Stimulated activated CD4-positive, alpha-beta T cell treated with anti-CD3 and anti-CD28 coated beads, Interleukin-1b, Interleukin-23, amount 100 ng/mL, for 48 hours (primary cell): ENCODE data around the gene GPR135.

ENCODE experiments used
- DNase-seq: peaks from one replicate; pipeline ENCODE4 v3.0.0-alpha.2; 2020

GPR135 gene

DNA sequence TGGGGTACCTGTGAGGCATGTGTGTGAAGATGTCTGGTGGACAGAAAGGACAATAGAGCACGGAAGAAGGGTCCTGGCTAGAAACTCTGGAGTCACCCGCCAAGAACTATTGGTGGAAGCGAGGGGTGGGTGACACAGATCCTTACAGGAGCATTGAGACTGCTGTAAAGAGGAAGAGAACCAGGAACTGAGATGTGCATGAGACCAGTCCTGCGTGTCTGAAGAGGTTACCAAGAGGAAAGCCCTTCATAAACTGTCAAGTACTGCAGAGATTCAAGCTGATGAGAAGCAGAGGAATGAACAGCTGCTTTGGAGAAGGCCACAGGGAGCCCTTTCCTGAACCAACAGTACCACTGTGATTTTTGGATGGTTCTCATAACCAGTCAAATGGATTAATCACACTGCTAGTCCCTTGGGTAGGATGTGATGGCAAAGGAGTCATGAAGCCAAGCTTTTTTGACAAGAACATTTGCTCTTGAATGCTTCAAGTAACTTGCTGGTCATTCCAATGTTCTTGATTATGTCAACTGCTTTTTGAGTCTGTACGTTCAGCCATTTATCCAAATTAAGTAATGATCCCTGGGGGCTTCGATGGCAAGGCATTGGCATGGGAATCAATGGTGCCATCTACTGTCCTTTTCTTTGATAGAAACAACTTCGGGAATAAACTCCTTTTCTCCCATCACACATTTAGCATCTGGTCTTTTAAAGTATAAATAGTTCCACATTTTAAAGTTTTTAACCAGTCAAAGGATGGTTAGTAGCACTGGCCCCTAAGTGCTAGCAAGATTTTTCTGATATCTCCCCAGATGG lies 42.9 kb downstream of the GPR135 start:
- no peak for DNase-seq

DNA sequence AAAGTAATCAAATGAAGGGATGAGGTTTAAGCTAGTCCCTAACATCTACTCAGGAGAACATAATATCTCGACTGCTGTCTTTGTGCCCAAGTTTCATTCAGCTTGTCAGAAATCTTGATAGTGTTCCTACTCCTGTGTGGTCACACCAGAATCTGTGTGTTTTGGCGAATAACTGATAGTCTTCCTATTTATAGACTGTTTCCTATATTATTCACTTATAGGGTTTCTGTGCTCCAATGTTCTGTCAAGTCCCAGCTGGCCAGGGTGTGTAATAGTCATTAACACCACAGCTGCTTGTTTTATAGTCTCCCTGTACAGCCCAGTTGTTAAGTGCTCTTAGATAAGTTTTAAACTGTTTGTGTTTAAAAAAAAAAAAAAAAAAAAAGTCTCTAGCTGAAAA lies 45.9 kb downstream of the GPR135 start:
- no peak for DNase-seq

- DNase-seq: no peak
These were observed 47.9 kb downstream of the GPR135 start for GRCh38 chr14:59417311-59417710.

- DNase-seq: no peak
These were observed 49.2 kb downstream of the GPR135 start for GRCh38 chr14:59415836-59416602.
